H1 (cell line): ENCODE measurements around the gene RAPGEF5. TPM values are rescaled to one million over a fixed set of nuclear protein-coding genes. Genes with fewer than 3 reads are reported as not detected.

Experiments used
- CTCF ChIA-PET: fragments of 300-600 bp; sonication (Branson Sonifier 250); formaldehyde crosslinking; loops from one replicate; lab custom pipeline; 2021; ENCODE audit not compliant: partially characterized antibody; lab: Charles Lee
- POLR2A ChIA-PET: fragments of 300-600 bp; sonication (Branson Sonifier 250); formaldehyde crosslinking; loops from one replicate; lab custom pipeline; 2021; ENCODE audit warnings: inconsistent platforms; ENCODE audit not compliant: partially characterized antibody; lab: Charles Lee
- DNase-seq, 2 experiments: peaks; one replicate each; pipeline versions ENCODE4 v3.0.0 to v3.0.0-alpha.2; 2010 to 2022; ENCODE audit warnings: low spot score in 2 of 2, low read depth in 1 of 2, mixed read lengths in 1 of 2
- FAIRE-seq: peaks from 2 replicates; lab custom pipeline; 2011; peaks lifted over from hg19 to GRCh38; lab: Jason Lieb, UNC
- H2AFZ ChIP-seq: 2 replicates; pipeline ENCODE4 v1.8.1; 2012; ENCODE audit warnings: low read length, inconsistent platforms
- H2AK5ac ChIP-seq: 2 replicates; pipeline ENCODE4 v1.6.1; 2013; ENCODE audit warnings: low read depth, low read length
- H2BK120ac ChIP-seq: replicated peaks from 2 replicates; pipeline ENCODE3; 2013; ENCODE audit warnings: low read depth, low read length, inconsistent platforms
- H2BK12ac ChIP-seq: 2 replicates; pipeline ENCODE4 v1.6.1; 2013; ENCODE audit warnings: low read depth, low read length
- H2BK15ac ChIP-seq: 2 replicates; pipeline ENCODE4 v1.6.1; 2013; ENCODE audit warnings: low read length
- H2BK20ac ChIP-seq: 2 replicates; pipeline ENCODE4 v1.6.1; 2013; ENCODE audit warnings: low read length
- H2BK5ac ChIP-seq: 2 replicates; pipeline ENCODE4 v1.6.1; 2013; ENCODE audit warnings: low read depth, low read length
- H3K14ac ChIP-seq: 2 replicates; pipeline ENCODE4 v1.6.1; 2013; ENCODE audit warnings: inconsistent platforms; ENCODE audit not compliant: insufficient read length
- H3K18ac ChIP-seq: 2 replicates; pipeline ENCODE4 v1.6.1; 2013; ENCODE audit warnings: low read length; ENCODE audit errors: extremely low read depth
- H3K23ac ChIP-seq: 2 replicates; pipeline ENCODE4 v1.6.1; 2013; ENCODE audit warnings: inconsistent platforms; ENCODE audit not compliant: insufficient read length
- H3K23me2 ChIP-seq: 2 replicates; pipeline ENCODE4 v1.6.1; 2013; ENCODE audit warnings: low read depth, low read length
- H3K27ac ChIP-seq: 2 replicates; pipeline ENCODE4 v1.6.1; 2011; ENCODE audit warnings: low read depth, low read length, inconsistent platforms
- H3K27me3 ChIP-seq, 4 experiments: replicated peaks in 1 of 4; 1 replicate in 1 of 4; 2 replicates in 3 of 4; pipeline versions ENCODE4 v1.6.1 to v1.8.1; 2011 to 2013; ENCODE audit warnings: low read length in 3 of 4, mild to moderate bottlenecking in 3 of 4, inconsistent platforms in 2 of 4, mixed read lengths in 2 of 4, moderate library complexity in 1 of 4; ENCODE audit not compliant: control insufficient read depth in 3 of 4, insufficient read depth in 3 of 4; ENCODE audit errors: extremely low read depth in 1 of 4
- H3K36me3 ChIP-seq, 4 experiments: 2 replicates each; pipeline versions ENCODE4 v1.6.1 to v1.8.1; 2011 to 2013; ENCODE audit warnings: mild to moderate bottlenecking in 4 of 4, low read length in 3 of 4, moderate library complexity in 2 of 4, control low read depth in 1 of 4, inconsistent platforms in 1 of 4; ENCODE audit not compliant: insufficient read depth in 4 of 4, control insufficient read depth in 2 of 4
- H3K4ac ChIP-seq: replicated peaks from 2 replicates; pipeline ENCODE3; 2013; ENCODE audit warnings: low read length, low read depth, mixed read lengths, inconsistent platforms; ENCODE audit not compliant: insufficient read length
- H3K4me1 ChIP-seq, 4 experiments: replicated peaks in 1 of 4; 1 replicate in 1 of 4; 2 replicates in 3 of 4; pipeline versions ENCODE4 v1.6.1 to v1.8.1; 2011 to 2013; ENCODE audit warnings: low read length in 3 of 4, inconsistent platforms in 2 of 4, mixed read lengths in 1 of 4; ENCODE audit not compliant: insufficient read depth in 4 of 4, control insufficient read depth in 3 of 4
- H3K4me2 ChIP-seq, 2 experiments: 2 replicates each; pipeline versions ENCODE4 v1.6.1 to v1.8.1; 2011 to 2013; ENCODE audit warnings: low read depth in 2 of 2, low read length in 2 of 2, control low read depth in 1 of 2, inconsistent platforms in 1 of 2, mild to moderate bottlenecking in 1 of 2; ENCODE audit not compliant: insufficient read depth in 1 of 2
- H3K4me3 ChIP-seq, 4 experiments: fragments of 200-600, 300-600 bp in 1 of 4; sonication (generic), shearing (Covaris generic), sonication (Bioruptor Twin) in 1 of 4; 2 replicates each; pipeline versions ENCODE4 v1.5.1 to v1.8.1; 2011 to 2016; ENCODE audit warnings: low read length in 4 of 4, low read depth in 3 of 4, control low read depth in 2 of 4, inconsistent platforms in 2 of 4, mild to moderate bottlenecking in 2 of 4, mixed read lengths in 1 of 4, moderate library complexity in 1 of 4; ENCODE audit not compliant: insufficient read depth in 2 of 4; ENCODE audit errors: extremely low read depth in 1 of 4
- H3K56ac ChIP-seq: replicated peaks from 2 replicates; pipeline ENCODE3; 2013; ENCODE audit warnings: low read depth, mild to moderate bottlenecking, mixed read lengths, low read length, inconsistent platforms; ENCODE audit not compliant: insufficient read length
- H3K79me1 ChIP-seq: 2 replicates; pipeline ENCODE4 v1.6.1; 2013; ENCODE audit warnings: low read depth, low read length, control low read depth
- H3K79me2 ChIP-seq, 2 experiments: 2 replicates each; pipeline versions ENCODE4 v1.6.1 to v1.8.1; 2012 to 2013; ENCODE audit warnings: low read length in 2 of 2, mild to moderate bottlenecking in 2 of 2, inconsistent platforms in 1 of 2; ENCODE audit not compliant: insufficient read depth in 2 of 2, control insufficient read depth in 1 of 2
- H3K9ac ChIP-seq, 4 experiments: replicated peaks in 1 of 4; 1 replicate in 1 of 4; 2 replicates in 3 of 4; pipeline versions ENCODE4 v1.6.1 to v1.8.1; 2011 to 2013; ENCODE audit warnings: low read depth in 3 of 4, low read length in 3 of 4, control low read depth in 2 of 4, mild to moderate bottlenecking in 2 of 4, moderate library complexity in 2 of 4, inconsistent platforms in 1 of 4; ENCODE audit errors: extremely low read depth in 1 of 4
- H3K9me3 ChIP-seq, 2 experiments: 2 replicates each; pipeline versions ENCODE4 v1.6.1 to v1.8.1; 2012 to 2013; ENCODE audit warnings: mild to moderate bottlenecking in 2 of 2, moderate library complexity in 2 of 2, control low read depth in 1 of 2, inconsistent platforms in 1 of 2, low read depth in 1 of 2, low read length in 1 of 2, mixed read lengths in 1 of 2; ENCODE audit not compliant: insufficient read depth in 2 of 2
- H4K20me1 ChIP-seq, 2 experiments: replicated peaks in 1 of 2; 2 replicates each; pipeline versions ENCODE3 to v1.8.1; 2011 to 2013; ENCODE audit warnings: inconsistent platforms in 2 of 2, low read length in 2 of 2, mild to moderate bottlenecking in 1 of 2; ENCODE audit not compliant: insufficient read depth in 2 of 2, control insufficient read depth in 1 of 2
- H4K5ac ChIP-seq: 2 replicates; pipeline ENCODE4 v1.6.1; 2013; ENCODE audit warnings: low read length, low read depth, mixed read lengths, inconsistent platforms; ENCODE audit not compliant: insufficient read length
- H4K8ac ChIP-seq: 2 replicates; pipeline ENCODE4 v1.8.0; 2013; ENCODE audit warnings: mild to moderate bottlenecking, moderate library complexity, low read length, inconsistent platforms; ENCODE audit not compliant: insufficient read depth; ENCODE audit errors: extremely low read depth
- H4K91ac ChIP-seq: replicated peaks from 2 replicates; pipeline ENCODE3; 2013; ENCODE audit warnings: low read length, mixed read lengths, inconsistent platforms; ENCODE audit not compliant: insufficient read length
- WGBS, 2 experiments: shearing (Covaris generic) in 1 of 2; methylation state at CpG; one replicate each; pipeline versions ENCODE4 v1.1.6 to v1.1.7; 2013 to 2015; ENCODE audit warnings: low lambda C conversion rate in 2 of 2, mixed read lengths in 2 of 2, inconsistent platforms in 1 of 2, low coverage in 1 of 2, missing lambda C conversion rate in 1 of 2; ENCODE audit not compliant: insufficient replicate concordance in 2 of 2, insufficient coverage in 1 of 2, insufficient read length in 1 of 2; ENCODE audit errors: extremely low coverage in 1 of 2, missing lambda C conversion rate in 1 of 2; 5-methylcytosine and 5-hydroxymethylcytosine counted together
- polyA plus RNA-seq, 7 experiments: library from polyadenylated mRNA; depleted of rRNA in 3 of 7; stranded (reverse) in 5 of 7; unstranded in 2 of 7; fragments of >200 nt in 5 of 7; fragments of 200-250 nt in 2 of 7; gene quantifications; 1 replicate in 5 of 7; 2 replicates in 1 of 7; 4 replicates in 1 of 7; pipeline versions ENCODE4 v1.2.1 to v1.2.3, GENCODE V29; 2011 to 2013; ENCODE audit warnings: missing spikeins in 2 of 7, mixed read lengths in 2 of 7
- total RNA-seq: library from RNA; stranded (reverse); fragmentation: NEBNext Ultra II Directional; extraction: Animal tissue kit (Norgen Biotek cat#: 25700); gene quantifications from 2 replicates; pipeline ENCODE4 v1.2.1, GENCODE V29; 2021

The RAPGEF5 gene
- total and polyA plus RNA-seq, 2 of the 8 experiments (the other 6 are each of a cell fraction or from before 2014, with no cell fraction given): 4.4 to 22.9 TPM

DNA sequence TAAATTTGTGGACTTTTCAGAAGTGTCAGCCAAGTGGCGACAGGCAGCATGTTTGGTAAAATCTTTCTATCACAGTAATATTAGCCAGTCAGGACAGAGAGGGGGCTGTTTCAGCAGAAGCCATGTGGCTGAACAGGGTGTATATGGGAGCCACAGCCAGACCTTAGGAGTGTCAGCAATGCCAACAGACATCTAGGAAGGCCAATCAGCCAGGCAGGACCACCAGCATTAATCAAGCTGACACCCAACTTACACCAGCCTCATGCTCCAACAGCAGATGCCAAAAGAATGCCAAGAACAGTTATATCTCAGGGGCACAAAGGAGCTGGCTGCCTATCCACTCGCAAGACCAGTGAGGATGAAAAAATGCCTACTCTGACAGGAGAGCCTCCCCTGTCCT lies 54.8 kb downstream of the RAPGEF5 start:
- Histone ChIP-seq H3K23me2 (no peaks in the 10 kb centered on the region), H4K20me1 (no peaks in the 10 kb centered on the region), H3K79me1 (no peaks in the 10 kb centered on the region), H3K18ac (no peak overlapping the region), H3K4me3 (no peak overlapping the region), H4K5ac (no peak overlapping the region), H2BK20ac (no peak overlapping the region), H3K27ac (no peak overlapping the region), H4K91ac (no peak overlapping the region), H2BK12ac (no peak overlapping the region), H3K23ac (no peak overlapping the region), H3K4me1 (peaks cover 0 to 2% (median 0%) of the 10 kb centered on the region in 4 experiments; a peak in 1 of 7 replicates), H2AFZ (no peak overlapping the region), H3K9me3 (no peaks in the 10 kb centered on the region), H2BK120ac (no peak overlapping the region), H3K27me3 (no peaks in the 10 kb centered on the region), H3K4ac (no peak overlapping the region), H3K36me3 (peaks cover 0 to 15% (median 9%) of the 10 kb centered on the region in 4 experiments; a peak in 5 of 8 replicates), H3K9ac (no peak overlapping the region), H4K8ac (no peak overlapping the region), H3K4me2 (no peak overlapping the region), H2BK15ac (no peak overlapping the region), H3K14ac (no peak overlapping the region), H2AK5ac (no peak overlapping the region), H3K79me2 (no peaks in the 10 kb centered on the region), H2BK5ac (no peak overlapping the region), H3K56ac (no peak overlapping the region)
- DNase-seq: no peak
- no peak for FAIRE-seq
- 89% methylated on average over 2 of the region's 2 CpGs; no CpG with 5 or more reads in 1 of the 2 experiments for WGBS, 2 experiments
- CTCF ChIA-PET: interaction anchor here (0.9 to 4.2 kb wide), 4 partner anchors 14 to 192 kb away, joined by 3 to 27 read pairs (median 3); no protein-coding TSS in a partner anchor
- POLR2A ChIA-PET: no interaction called here
